ENCODE results near the gene CHCHD3. TPM values are rescaled to one million over a fixed set of nuclear protein-coding genes. Genes with fewer than 3 reads are reported as not detected.

CHCHD3 gene
- total and polyA plus RNA-seq, 9 of the 15 experiments (the other 6 are each of a cell fraction or from before 2014, with no cell fraction given): 66.2 to 279 (median 204) TPM

GRCh38 chr7:133047321-133047720 lies 34.6 kb downstream of the CHCHD3 start:
- peaks cover 19% of the 10 kb centered on the region for H4K20me1 ChIP-seq (replicated peaks; ENCODE audit: control insufficient read depth, insufficient read depth, low read length)
- no TSS peak for BruUV-seq (replicated peaks)
- no peaks in the 10 kb centered on the region for H3K9me1 ChIP-seq (ENCODE audit: control insufficient read depth, insufficient read depth, low read length)
- H3K27ac ChIP-seq (ENCODE audit: extremely low read depth, low read depth, low read length): no peak overlapping the region
- H2AFZ ChIP-seq (ENCODE audit: low read depth, low read length): no peak overlapping the region
- in situ Hi-C loops (cut with MboI): no loop called here
- H3K9me3 ChIP-seq (replicated peaks; ENCODE audit: control insufficient read depth, insufficient read depth, low read depth, low read length): no peaks in the 10 kb centered on the region
- WGBS (ENCODE audit: insufficient coverage, low coverage, missing lambda C conversion rate): 73% methylated on average over 2 of the region's 2 CpGs
- H3K4me1 ChIP-seq (replicated peaks in 1 of 2; ENCODE audit: control insufficient read depth in 2 of 2, insufficient read depth in 2 of 2, low read length in 2 of 2): peaks cover 0 to 16% of the 10 kb centered on the region in 2 experiments; a peak in 2 of 5 replicates
- H3K36me3 ChIP-seq (ENCODE audit: control insufficient read depth, insufficient read depth, low read length): peaks cover 20% of the 10 kb centered on the region
- intact Hi-C loops (cut with micrococcal nuclease): no loop called here
- no peak for DNase-seq (ENCODE audit: extremely low read depth in 1 of 4, low spot score in 3 of 4)
- ChIA-PET CTCF (ENCODE audit: low intra/inter-chr PET ratio) (no interaction called here), POLR2A (interaction anchor here (1.5 kb wide), 1 partner anchor 15 kb away, joined by 3 read pairs; no protein-coding TSS in a partner anchor)
- peaks cover 89% of the 10 kb centered on the region for H3K79me2 ChIP-seq (ENCODE audit: control insufficient read depth, insufficient read depth, low read length)
- H3K4me2 ChIP-seq (ENCODE audit: insufficient read depth, low read length): no peak overlapping the region
- TF ChIP-seq ZFX (CRISPR knock-in tag; IDR thresholded peaks at IDR 0.05) (no peak), ZNF830 (CRISPR knock-in tag; IDR thresholded peaks at IDR 0.05) (no peak), ARID3A (IDR thresholded peaks at IDR 0.05; ENCODE audit: borderline replicate concordance, low read depth, low read length) (no peak), CBFA2T3 (IDR thresholded peaks at IDR 0.05) (no peak), ZNF444 (CRISPR knock-in tag; IDR thresholded peaks at IDR 0.05) (no peak)
- no peak for ATAC-seq
- FAIRE-seq: no peak
- H3K9ac ChIP-seq (ENCODE audit: insufficient read depth in 1 of 2, low read depth in 2 of 2, low read length in 2 of 2): no peak overlapping the region
- no peaks in the 10 kb centered on the region for H3K27me3 ChIP-seq (ENCODE audit: control insufficient read depth in 2 of 2, insufficient read depth in 2 of 2, low read length in 2 of 2)
- H3K4me3 ChIP-seq: no peak overlapping the region

Measured in K562 (cell line).